CD1c-positive myeloid dendritic cell (primary cell): ENCODE results near the gene ITGB4.

Experiments
- DNase-seq: peaks from one replicate; pipeline ENCODE4 v3.0.0-alpha.2; 2016; ENCODE audit errors: extremely low spot score

The ITGB4 gene

GRCh38 chr17:75697651-75698291 is 23.5 kb upstream of the ITGB4 start:
- no peak for DNase-seq

GRCh38 chr17:75698659-75699058 is 22.6 kb upstream of the ITGB4 start:
- DNase-seq = no peak

- no peak for DNase-seq
Measured at GRCh38 chr17:75701288-75701687, 20.0 kb upstream of the ITGB4 start.

GRCh38 chr17:75703191-75703590 is 18.1 kb upstream of the ITGB4 start:
- no peak for DNase-seq

GRCh38 chr17:75703591-75703990 is 17.7 kb upstream of the ITGB4 start:
- no peak for DNase-seq

GRCh38 chr17:75704963-75705875 is 16.0 kb upstream of the ITGB4 start:
- no peak for DNase-seq

GRCh38 chr17:75706042-75706728 is 15.1 kb upstream of the ITGB4 start:
- no peak for DNase-seq

- DNase-seq = no peak
Measured at GRCh38 chr17:75707079-75707571, 14.1 kb upstream of the ITGB4 start.

GRCh38 chr17:75712446-75712845 is 8.8 kb upstream of the ITGB4 start:
- no peak for DNase-seq

- no peak for DNase-seq
Measured at GRCh38 chr17:75719732-75720131, 1.5 kb upstream of the ITGB4 start.

GRCh38 chr17:75721463-75722011 is 278 bp downstream of the ITGB4 start:
- no peak for DNase-seq

GRCh38 chr17:75722076-75722475 is 817 bp downstream of the ITGB4 start:
- no peak for DNase-seq

- no peak for DNase-seq
Measured at GRCh38 chr17:75722542-75723095, 1.4 kb downstream of the ITGB4 start.

- no peak for DNase-seq
Measured at GRCh38 chr17:75723171-75723930, 2.1 kb downstream of the ITGB4 start.

GRCh38 chr17:75724016-75725003 is 3.1 kb downstream of the ITGB4 start:
- DNase-seq = no peak

- no peak for DNase-seq
Measured at GRCh38 chr17:75725504-75725903, 4.2 kb downstream of the ITGB4 start.

GRCh38 chr17:75727391-75727790 is 6.1 kb downstream of the ITGB4 start:
- no peak for DNase-seq

GRCh38 chr17:75729351-75729750 is 8.1 kb downstream of the ITGB4 start:
- no peak for DNase-seq

- DNase-seq = no peak
Measured at GRCh38 chr17:75730065-75730464, 8.8 kb downstream of the ITGB4 start.
